SW480 (cell line): Measurements from ENCODE around the gene SEMA4D.
"Not testable (repeated sequence)": the region's sequence is repeated elsewhere in the genome, so short reads cannot be mapped to it uniquely, and the experiment has no call there.

Experiments
- DNase-seq: peaks from one replicate; pipeline ENCODE4 v3.0.0-alpha.2; 2016; ENCODE audit warnings: low spot score

The SEMA4D gene

DNA sequence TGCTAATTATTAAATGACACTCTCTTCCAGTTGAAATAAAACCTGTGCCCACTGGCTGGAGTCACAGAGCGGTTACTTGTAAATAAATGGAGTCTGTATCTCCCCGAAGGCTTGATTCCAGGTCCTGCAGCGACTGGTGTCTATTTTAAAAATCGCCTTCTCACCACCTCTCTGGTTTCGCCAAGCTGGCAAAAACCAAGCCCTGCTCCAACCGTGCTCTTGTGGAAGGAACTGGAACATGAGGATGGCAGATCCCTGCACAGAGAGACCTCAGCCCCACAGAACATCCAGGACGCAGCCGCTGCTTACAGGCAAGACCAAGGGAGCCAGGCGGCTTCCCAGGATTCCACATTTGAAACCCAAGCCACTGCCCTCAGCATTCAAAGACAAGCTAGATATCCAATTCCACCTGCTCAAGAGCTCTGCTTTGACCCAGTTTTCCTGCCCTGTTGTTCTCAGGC, 15.0 kb downstream of the SEMA4D start:
- no peak for DNase-seq

DNA sequence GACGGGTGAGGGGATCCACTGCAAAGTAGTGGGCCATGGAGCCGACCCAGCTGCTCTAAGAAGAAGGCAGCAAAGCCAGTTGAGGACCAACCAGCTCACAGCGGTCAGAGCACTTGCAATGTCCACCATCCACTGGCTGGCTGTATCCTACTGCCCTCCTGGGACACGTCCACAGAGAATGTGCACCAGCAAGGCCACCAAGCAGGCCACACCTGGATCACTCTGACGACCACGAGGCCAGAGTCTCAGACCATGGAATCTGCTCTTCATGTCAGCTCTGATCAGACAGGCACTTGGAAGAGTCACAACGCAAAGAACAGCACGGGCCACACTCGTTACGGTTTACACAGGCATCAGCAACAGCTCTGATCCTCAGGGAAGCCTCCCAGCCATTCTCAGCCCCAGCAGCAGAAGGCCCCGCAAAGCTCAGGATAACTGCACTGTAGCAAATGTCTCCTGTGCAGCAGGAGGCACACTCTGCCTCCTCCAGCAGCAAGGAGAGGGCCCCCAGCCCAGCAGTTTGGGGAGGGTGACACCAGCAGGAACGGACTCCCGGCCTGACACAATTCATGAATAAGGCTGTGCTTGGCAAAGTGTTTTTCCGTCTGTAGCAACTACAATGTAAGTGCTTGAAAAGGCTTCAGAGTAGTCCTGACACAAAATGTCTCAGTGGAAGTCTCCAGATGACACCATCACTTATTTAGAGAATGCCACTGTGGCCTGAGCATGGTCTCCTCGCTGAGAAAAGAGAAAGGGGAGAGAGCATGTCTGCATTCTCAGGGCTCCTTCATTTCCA, 15.7 kb downstream of the SEMA4D start:
- no peak for DNase-seq

DNA sequence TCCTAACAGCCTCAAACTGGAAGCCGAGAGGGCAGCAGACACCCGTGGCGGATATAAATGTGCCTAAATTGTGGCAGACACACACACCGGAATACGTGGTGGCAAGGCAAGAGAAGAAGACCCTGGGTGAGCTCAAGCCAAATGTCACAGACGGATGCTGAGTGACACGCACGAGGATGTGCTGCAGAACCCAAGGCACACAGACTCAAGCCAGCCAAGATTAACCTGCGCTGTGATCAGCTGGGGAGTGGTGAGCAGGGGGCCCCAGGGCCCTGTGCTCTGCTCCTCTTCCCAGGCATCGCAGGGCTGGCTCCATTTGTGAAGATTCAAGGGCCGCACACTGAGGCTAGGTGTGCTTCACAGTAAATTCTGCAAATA, 16.4 kb downstream of the SEMA4D start:
- DNase-seq, result no peak

DNA sequence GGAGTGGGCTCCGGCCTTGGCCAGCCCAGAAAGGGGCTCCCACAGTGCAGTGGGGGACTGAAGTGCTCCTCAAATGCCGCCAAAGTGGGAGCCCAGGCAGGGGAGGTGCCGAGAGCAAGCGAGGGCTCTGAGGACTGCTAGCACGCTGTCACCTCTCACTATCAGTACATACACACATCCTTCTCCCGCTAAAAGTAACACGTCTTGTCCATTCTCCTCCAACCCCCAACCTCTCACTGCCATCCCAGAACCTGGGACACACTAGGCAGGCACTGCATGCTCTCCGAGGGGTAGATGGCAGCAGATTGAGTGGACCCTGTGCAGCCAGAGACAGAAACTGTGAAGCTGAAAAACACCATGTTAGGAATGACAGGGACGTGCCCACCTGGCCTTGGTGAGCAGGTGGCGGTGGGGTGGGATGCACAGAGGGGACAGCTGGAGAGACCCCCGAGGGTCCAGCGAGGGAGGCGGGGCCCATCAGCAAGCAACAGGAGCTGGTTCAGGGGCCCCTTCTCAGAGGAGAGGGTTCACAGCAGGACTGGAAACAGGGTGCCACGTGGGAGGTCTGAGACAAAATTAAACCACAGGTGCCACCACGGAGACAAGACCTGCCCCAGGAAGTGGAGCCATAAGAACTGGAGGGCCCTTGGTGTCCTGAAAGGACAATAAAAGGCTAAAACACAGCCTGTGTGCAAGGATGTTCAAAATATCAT, 16.9 kb downstream of the SEMA4D start:
- no peak for DNase-seq

GRCh38 chr9:89480372-89480771, 17.5 kb downstream of the SEMA4D start:
- DNase-seq, result not testable (repeated sequence)

- DNase-seq, result not testable (repeated sequence)
Measured at GRCh38 chr9:89479669-89480011, 18.3 kb downstream of the SEMA4D start.

DNA sequence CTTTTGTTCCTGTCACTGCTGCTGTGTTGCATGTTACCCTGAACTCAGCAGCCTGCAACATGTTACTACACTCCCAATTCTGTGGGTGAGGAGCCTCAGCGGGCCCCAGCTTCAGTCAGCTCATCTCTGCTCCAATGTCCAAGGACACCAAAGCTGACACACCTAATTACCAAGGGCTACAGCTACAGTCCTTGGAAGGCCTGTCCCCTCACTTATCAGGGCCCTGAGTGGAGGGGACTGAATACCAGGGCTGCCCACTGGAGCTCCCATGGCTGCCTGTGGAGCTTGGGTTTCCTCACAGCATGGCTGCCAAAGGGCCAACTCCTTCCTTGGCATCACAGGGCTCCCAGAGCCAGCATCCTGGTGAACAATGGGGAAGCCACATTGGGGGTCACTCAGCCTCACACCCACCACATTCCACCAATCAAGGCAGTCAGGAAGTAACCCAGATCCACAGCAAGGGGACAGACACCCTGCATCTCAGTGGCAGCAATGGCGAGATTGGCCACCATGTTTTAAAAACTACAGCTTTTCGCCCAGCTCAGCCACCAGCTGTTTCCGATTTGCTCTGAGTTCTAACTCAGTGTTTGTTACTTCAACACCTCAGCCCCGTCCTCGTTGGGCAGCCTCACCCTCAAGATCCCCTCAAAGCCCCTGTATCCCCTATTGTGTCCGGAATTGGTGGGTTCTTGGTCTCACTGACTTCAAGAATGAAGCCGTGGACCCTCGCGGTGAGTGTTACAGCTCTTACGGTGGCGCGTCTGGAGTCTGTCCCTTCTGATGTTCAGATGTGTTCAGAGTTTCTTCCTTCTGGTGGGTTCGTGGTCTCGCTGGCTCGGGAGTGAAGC, 18.9 kb downstream of the SEMA4D start:
- no peak for DNase-seq

GRCh38 chr9:89477811-89478630, 19.9 kb downstream of the SEMA4D start:
- DNase-seq, result peak; percentile 77

- no peak for DNase-seq
Measured at GRCh38 chr9:89477384-89477783, 20.5 kb downstream of the SEMA4D start.

DNA sequence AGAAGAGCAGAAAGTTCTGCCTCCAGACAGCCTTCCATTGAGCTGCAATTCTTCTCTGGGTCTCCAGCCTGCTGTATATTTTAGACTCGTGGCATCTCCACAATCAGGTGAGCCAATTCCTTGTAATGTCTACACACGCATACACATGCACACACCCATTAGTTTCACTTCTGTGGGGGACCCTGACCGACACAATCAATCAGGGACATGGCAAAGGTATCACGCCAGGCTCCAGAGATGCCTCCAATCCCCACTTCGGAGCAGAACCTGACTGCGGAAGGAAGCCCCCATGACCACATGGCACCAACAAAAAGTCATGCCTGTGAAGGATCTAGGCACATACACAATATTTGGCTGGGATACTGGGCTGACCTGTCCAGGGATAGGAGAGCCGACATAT, 21.4 kb downstream of the SEMA4D start:
- no peak for DNase-seq

DNA sequence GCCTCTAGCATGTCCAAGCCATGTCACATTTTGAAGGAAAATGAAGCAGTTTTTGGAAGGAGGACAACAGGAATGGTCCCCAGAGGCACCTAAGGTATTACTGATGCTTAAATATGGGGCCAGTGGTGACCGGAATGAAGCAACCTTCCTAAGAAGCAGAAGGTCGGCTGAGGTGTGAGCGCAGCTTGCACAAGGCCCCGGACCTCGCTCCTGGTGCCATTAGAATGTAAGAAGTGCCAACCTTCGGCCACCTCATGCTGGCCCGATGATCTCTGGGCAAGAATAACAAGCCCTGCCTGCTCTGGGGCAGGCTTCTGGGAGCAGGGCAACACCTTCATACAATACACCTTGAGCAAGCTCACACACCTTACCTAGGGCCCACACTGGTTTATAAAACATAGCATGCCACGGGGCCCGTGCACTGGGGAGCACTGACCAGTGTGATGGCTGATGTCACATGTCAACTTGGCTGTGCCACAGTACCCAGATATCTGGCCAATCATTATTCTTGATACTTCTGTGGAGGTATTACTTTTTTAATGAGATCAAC, 21.9 kb downstream of the SEMA4D start:
- no peak for DNase-seq

GRCh38 chr9:89474939-89475338, 23.0 kb downstream of the SEMA4D start:
- no peak for DNase-seq

DNA sequence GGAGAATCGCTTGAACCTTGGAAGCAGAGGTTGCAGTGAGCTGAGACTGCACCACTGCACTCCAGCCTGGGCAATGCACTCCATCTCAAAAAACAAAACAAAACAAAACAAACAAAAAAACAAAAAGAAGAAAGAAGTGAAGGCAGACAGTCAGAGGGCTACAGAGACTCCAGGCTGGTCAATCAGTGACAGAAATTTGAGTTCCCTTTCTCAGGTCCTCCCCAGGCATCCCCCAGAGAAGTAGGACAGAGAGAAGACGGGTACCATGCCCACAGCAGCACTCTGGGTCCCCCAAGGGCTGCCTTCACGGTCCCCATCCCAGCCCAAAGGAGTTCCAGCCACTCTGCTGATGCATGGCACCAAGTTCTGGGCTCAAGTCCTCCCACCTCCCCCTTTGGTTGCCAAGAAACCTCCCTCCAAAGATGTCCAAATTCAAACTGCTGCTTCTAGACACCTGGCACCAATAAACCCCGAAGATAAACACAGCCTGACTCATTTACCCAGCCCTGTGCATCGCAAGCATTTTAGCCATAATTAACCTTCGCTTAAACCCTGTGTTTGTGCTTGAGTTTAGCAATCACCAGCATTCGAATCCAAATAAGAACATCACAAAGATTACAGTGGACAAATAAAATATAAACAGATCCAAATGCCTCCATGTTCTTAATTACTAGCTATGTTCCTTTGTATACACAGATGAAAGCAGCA, 24.0 kb downstream of the SEMA4D start:
- DNase-seq, result no peak

- DNase-seq, result not testable (repeated sequence)
Measured at GRCh38 chr9:89471796-89472320, 26.1 kb downstream of the SEMA4D start.

GRCh38 chr9:89471390-89471789, 26.5 kb downstream of the SEMA4D start:
- no peak for DNase-seq

DNA sequence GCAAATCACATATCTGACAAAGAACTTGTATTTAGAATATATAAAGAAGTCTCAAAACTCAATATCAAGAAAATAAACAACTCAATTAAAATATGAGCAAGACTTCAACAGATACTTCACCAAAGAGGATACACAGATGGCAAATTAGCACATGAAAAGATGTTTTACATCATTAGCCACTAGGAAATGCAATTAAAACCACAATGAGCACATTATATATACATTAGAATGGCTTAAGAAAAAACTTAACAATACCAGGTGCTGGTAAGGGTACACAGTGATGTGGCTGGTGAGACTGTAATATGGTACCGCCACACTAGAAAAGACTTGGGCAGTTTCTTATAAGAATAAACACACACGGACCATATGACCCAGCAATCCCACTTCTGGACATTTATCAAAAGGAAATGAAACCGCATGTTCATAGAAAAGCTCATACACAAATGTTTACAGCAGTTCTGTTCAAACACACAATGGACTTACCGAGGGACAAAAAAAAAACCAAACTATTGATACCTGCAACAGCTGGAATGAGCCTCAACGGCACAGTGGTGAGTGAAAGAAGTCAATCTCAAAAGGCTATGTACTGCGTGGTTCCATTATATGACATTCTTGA, 27.6 kb downstream of the SEMA4D start:
- DNase-seq, result no peak

- DNase-seq, result no peak
Measured at GRCh38 chr9:89469003-89469402, 28.9 kb downstream of the SEMA4D start.

- DNase-seq, result no peak
Measured at GRCh38 chr9:89468281-89468960, 29.5 kb downstream of the SEMA4D start.

GRCh38 chr9:89467278-89467625, 30.7 kb downstream of the SEMA4D start:
- DNase-seq, result no peak
